Aorta (tissue), 5 donors: ENCODE data around the gene NKAIN2. TPM values are rescaled to one million over a fixed set of nuclear protein-coding genes. Genes with fewer than 3 reads are reported as not detected.

Source experiments
- ATAC-seq: fragments of 200-7000 bp; cut with Tn5 transposase; one replicate; pipeline ENCODE4 v1.9.1; 2022; ENCODE audit warnings: moderate library complexity; ENCODE audit not compliant: low FRiP score
- DNase-seq, 2 donors: peaks; one replicate each; pipeline ENCODE4 v3.0.0-alpha.2; 2020
- H3K27ac ChIP-seq, 2 donors: one replicate each; pipeline ENCODE4 v1.5.1; 2013; ENCODE audit warnings: low read length in 2 of 2, mild to moderate bottlenecking in 2 of 2, moderate library complexity in 2 of 2, control low read depth in 1 of 2, inconsistent platforms in 1 of 2, low read depth in 1 of 2
- H3K27me3 ChIP-seq, 2 donors: one replicate each; pipeline ENCODE4 v1.6.1; 2013; ENCODE audit warnings: control low read depth in 1 of 2, low read length in 1 of 2, mild to moderate bottlenecking in 1 of 2, moderate library complexity in 1 of 2; ENCODE audit not compliant: insufficient read depth in 2 of 2, control insufficient read depth in 1 of 2
- H3K36me3 ChIP-seq, 2 donors: one replicate each; pipeline ENCODE4 v1.6.1; 2013; ENCODE audit warnings: control low read depth in 1 of 2, low read length in 1 of 2, mild to moderate bottlenecking in 1 of 2; ENCODE audit not compliant: insufficient read depth in 2 of 2, control insufficient read depth in 1 of 2
- H3K4me1 ChIP-seq, 2 donors: one replicate each; pipeline ENCODE4 v1.6.1; 2013; ENCODE audit warnings: low read length in 2 of 2, control low read depth in 1 of 2, mild to moderate bottlenecking in 1 of 2, moderate library complexity in 1 of 2; ENCODE audit not compliant: insufficient read depth in 2 of 2, control insufficient read depth in 1 of 2
- H3K4me3 ChIP-seq, 2 donors: one replicate each; pipeline ENCODE4 v1.5.1; 2013; ENCODE audit warnings: low read length in 2 of 2, control low read depth in 1 of 2, mild to moderate bottlenecking in 1 of 2
- H3K9me3 ChIP-seq: one replicate; pipeline ENCODE4 v1.6.1; 2013; ENCODE audit warnings: mild to moderate bottlenecking, low read length; ENCODE audit not compliant: control insufficient read depth
- WGBS, 2 donors: extraction: QIAGEN DNeasy Blood & Tissue Kit; methylation state at CpG; one replicate each; pipeline ENCODE4 v1.1.7; 2013; 5-methylcytosine and 5-hydroxymethylcytosine counted together
- intact Hi-C, 2 donors: fragments of 100-400 bp; cut with DNase I; formaldehyde crosslinking; loops; one replicate each; pipeline versions ENCODE4 v1.14.2 to v1.15.0; 2022
- polyA plus RNA-seq, 2 donors: library from polyadenylated mRNA; stranded (reverse); fragments of 200-250 nt; gene quantifications; one replicate each; pipeline ENCODE4 v1.2.3, GENCODE V29; 2013
- total RNA-seq, 2 donors: library from RNA; stranded (reverse); fragmentation: NEBNext Ultra II Directional; extraction: Animal tissue kit (Norgen Biotek cat#: 25700); gene quantifications; one replicate each; pipeline ENCODE4 v1.2.1, GENCODE V29; 2021
- donor health status: healthy with polysubstance abuse.
- donor health status: Bipolar disorder and iron deficiency.
- donor health status: DM: no; HTN: no; CAD: no.
- donor health status: DM: no; HTN: no; CAD: no.
- donor health status: DM: yes; HTN: yes; CAD: no.

NKAIN2 gene
- total and polyA plus RNA-seq, 4 donors: 1.4 to 1.9 TPM; not detected in 2

DNA sequence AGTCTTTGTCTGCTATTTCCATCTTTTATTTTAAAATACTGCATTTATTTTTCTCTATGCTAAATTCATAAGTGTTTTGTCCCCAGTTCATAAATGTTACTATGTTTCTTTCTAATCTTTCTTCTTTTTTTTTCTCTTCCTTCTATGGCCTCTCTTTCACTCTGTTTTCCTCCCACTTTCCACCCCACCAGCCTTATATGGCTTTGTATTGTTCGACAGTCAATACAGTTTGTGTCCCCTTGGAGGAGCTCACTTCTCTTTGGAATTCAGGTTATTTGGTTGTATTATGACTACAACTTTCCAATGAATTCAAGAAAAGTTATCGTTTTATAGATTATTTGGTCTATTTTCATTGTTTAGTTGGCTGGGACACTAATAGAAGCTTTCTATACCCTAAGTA is 393.5 kb downstream of the NKAIN2 start:
- WGBS, 2 donors: 88 to 91% methylated on average over 2 of the region's 2 CpGs
- no peak for ATAC-seq
- DNase-seq: no peak
- no peaks in the 10 kb centered on the region for H3K36me3 ChIP-seq
- no peak overlapping the region for H3K4me3 ChIP-seq
- no peaks in the 10 kb centered on the region for H3K4me1 ChIP-seq
- H3K27me3 ChIP-seq: no peaks in the 10 kb centered on the region
- no peak overlapping the region for H3K27ac ChIP-seq
- intact Hi-C loops: no loop called here
- H3K9me3 ChIP-seq: no peaks in the 10 kb centered on the region

DNA sequence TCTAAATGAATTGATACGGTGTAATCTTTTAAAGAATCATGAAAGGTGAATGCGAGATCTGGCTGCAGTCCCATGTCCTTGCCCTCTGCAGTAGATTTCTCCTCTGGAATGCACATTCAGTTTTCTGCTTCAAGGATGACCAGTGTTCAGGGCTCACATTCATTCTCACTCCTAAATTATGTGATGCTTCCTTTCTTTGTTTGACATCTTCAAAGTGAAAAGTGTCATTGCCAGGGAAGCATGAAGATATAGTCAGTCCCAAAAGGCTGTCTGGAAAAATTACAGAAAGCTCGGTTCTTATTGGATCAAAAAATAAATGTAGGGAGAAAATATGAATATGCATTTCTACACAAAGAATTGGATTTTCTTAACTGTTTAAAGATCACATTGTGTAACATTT is 395.6 kb downstream of the NKAIN2 start:
- no peaks in the 10 kb centered on the region for H3K27me3 ChIP-seq
- no peak for DNase-seq
- 11 to 19% methylated on average over 3 of the region's 3 CpGs for WGBS, 2 donors
- H3K9me3 ChIP-seq: no peaks in the 10 kb centered on the region
- no peak for ATAC-seq
- no peaks in the 10 kb centered on the region for H3K36me3 ChIP-seq
- H3K4me3 ChIP-seq: no peak overlapping the region
- H3K27ac ChIP-seq: no peak overlapping the region
- intact Hi-C loops: no loop called here
- H3K4me1 ChIP-seq: no peaks in the 10 kb centered on the region

DNA sequence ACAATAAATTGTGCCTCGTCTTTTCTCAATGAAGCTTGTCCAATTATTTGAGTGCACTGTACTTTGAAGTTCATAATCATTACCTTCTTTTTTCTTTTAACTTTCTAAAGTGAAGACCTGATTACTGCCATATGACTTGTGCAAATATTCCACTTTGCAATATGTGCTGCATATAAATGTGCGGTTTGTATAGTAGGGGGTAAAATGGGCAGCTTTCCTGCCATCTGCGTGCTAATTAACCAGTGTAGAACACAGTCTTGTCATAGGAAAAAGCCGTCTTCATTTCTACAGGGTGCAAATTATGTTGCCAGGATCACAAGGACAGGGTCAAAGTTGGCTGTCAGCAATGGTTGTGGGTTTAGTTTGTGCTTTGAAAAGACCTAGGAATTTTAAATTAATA is 397.0 kb downstream of the NKAIN2 start:
- Histone ChIP-seq H3K36me3 (no peaks in the 10 kb centered on the region), H3K4me3 (no peak overlapping the region), H3K27ac (no peak overlapping the region), H3K27me3 (no peaks in the 10 kb centered on the region), H3K9me3 (no peaks in the 10 kb centered on the region), H3K4me1 (no peaks in the 10 kb centered on the region)
- intact Hi-C loops: no loop called here
- no peak for ATAC-seq
- 94 to 96% methylated on average over 4 of the region's 4 CpGs for WGBS, 2 donors
- DNase-seq: no peak

DNA sequence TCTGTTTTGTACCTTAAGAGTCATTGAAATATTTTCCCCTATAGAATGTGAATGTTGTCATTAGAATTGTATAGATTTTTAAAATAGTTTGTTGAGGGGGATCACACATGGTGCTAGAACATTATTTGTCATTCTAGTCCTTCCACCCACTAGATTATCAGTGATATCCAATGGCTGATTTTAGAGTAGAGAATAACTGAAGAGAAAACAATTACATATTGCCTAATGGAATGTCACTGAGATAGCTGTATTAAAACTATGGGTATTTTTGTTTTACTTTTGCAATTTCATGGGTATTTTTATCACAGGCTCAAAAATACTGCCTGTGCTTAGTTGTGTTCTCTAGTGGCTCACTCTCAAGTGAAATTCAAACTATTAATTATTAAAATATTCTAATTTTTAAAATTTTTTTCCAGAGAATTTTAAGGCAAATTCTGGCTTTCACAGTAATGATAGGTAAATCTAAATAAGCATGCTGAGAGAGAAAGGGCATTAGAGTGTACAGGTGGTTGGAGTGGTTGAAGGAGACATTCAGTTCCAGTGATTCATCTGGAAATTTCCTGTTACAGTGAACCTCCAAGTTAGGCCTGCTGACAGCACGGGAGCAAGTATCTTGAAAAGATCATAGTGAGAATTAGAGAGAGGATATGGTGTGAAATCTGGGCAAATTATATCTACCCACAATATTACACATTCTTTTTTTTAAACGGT is 399.6 kb downstream of the NKAIN2 start:
- Histone ChIP-seq H3K36me3 (no peaks in the 10 kb centered on the region), H3K9me3 (no peaks in the 10 kb centered on the region), H3K27ac (no peak overlapping the region), H3K4me3 (no peak overlapping the region), H3K4me1 (no peaks in the 10 kb centered on the region), H3K27me3 (no peaks in the 10 kb centered on the region)
- DNase-seq (no peak), ATAC-seq (no peak)
- intact Hi-C loops: no loop called here
- 15 to 22% methylated on average over 2 of the region's 2 CpGs for WGBS, 2 donors

DNA sequence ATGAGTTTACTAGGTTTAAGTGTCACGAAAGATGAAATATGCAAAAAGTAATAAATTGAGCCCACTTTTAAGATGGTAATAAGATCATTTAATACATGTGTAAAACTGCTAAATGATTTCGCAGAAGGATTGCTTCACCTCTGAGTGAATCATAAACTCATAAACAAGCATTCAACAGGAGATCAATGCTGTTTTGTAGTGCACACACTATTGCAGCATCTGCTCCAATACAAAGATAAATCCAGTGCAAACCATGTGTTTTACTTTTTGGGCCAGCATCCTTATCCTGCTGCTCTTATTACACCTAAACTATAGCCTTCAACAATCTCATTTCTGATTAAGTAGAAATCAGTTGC is 400.1 kb downstream of the NKAIN2 start:
- no peaks in the 10 kb centered on the region for H3K9me3 ChIP-seq
- H3K36me3 ChIP-seq: no peaks in the 10 kb centered on the region
- H3K4me1 ChIP-seq: no peaks in the 10 kb centered on the region
- H3K27me3 ChIP-seq: no peaks in the 10 kb centered on the region
- H3K27ac ChIP-seq: no peak overlapping the region
- ATAC-seq (no peak), DNase-seq (no peak)
- WGBS, 2 donors: 47 to 50% methylated on average over 2 of the region's 2 CpGs
- intact Hi-C loops: no loop called here
- no peak overlapping the region for H3K4me3 ChIP-seq

DNA sequence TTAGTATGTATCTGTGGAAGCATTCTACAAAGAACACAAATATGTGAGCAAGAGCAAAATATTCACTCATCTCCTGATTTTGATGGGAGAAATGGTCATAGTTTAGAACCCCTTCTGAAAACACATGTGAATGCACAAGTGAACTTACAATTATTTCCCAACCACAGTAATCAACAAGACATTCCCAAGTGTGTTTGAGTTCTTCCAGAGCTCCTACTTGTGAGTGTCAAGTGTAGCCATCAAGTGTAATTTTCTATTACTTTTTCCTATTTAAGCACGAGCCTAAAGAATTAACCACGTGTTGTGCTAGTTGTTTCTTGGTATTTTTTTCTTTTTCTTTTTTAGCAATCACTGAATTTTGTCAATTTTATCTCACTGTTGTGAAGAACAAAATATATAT is 402.3 kb downstream of the NKAIN2 start:
- 79 to 85% methylated on average over 2 of the region's 2 CpGs for WGBS, 2 donors
- intact Hi-C loops: no loop called here
- no peak for ATAC-seq

DNA sequence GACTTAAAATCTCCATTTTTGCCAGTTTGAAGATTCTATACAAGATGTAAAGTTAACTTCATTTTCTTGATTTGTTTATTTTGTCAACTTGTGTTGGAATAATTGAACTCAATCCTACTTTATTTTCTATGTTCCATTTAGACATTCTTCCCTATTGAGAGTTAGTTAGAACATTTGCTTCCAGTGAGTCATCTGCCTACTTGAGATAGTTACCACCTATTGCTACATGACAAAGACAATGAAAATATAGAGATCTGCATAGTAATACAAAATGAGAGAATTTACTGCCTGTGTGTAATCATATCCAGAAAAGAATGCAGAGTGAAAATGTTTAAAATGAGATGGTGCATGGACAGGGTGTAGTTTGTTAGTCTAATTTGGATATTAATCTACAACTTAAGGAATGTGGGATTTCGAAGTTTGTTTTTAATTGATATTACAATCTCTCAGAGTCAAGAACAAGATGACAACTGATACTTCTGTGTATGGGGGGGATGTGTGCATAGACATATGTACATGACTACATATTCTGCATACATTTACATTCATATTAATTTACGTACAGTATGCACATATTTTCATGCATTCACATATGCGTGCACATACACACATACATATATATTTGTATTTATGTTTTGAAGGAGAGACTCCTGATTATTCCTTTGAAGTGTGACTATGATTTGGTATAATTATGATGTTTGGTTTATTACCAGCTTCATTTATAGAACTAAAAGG is 420.1 kb downstream of the NKAIN2 start:
- intact Hi-C loops: no loop called here
- ATAC-seq (no peak), DNase-seq (no peak)
- H3K4me3 ChIP-seq: no peak overlapping the region
- no peak overlapping the region for H3K27ac ChIP-seq
- H3K9me3 ChIP-seq: no peaks in the 10 kb centered on the region
- H3K27me3 ChIP-seq: no peaks in the 10 kb centered on the region
- H3K36me3 ChIP-seq: no peaks in the 10 kb centered on the region
- H3K4me1 ChIP-seq: no peaks in the 10 kb centered on the region
- 79 to 85% methylated on average over 3 of the region's 3 CpGs for WGBS, 2 donors

More for the DNA sequence above, 402.3 kb downstream of the NKAIN2 start:
- Histone ChIP-seq H3K4me1 (no peaks in the 10 kb centered on the region), H3K27ac (no peak overlapping the region), H3K9me3 (no peaks in the 10 kb centered on the region), H3K36me3 (no peaks in the 10 kb centered on the region), H3K4me3 (no peak overlapping the region), H3K27me3 (no peaks in the 10 kb centered on the region)
- DNase-seq: no peak

DNA sequence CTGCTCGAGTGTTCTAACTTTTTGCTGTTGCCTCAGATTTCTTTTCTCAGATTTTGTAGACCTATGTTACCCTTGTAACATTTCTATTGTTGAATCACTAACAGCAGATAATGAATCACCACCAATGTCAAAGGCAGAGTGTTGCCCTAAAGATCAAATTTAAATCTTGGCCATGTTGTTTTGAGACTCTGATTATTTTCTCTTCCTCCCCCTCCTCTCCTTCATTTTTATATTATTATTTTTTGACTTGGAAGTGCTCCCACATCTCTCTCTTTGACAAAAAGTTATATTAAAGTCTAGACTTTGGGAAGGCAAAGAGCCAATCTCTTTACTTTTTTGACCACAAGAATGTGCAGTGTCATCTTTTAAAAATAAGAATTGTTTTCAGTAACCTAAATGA is 422.7 kb downstream of the NKAIN2 start:
- DNase-seq: no peak
- WGBS, 2 donors: 3 to 9% methylated on average over 1 of the region's 1 CpG
- no peaks in the 10 kb centered on the region for H3K36me3 ChIP-seq
- no peak overlapping the region for H3K27ac ChIP-seq
- no peaks in the 10 kb centered on the region for H3K4me1 ChIP-seq
- no peak overlapping the region for H3K4me3 ChIP-seq
- ATAC-seq: no peak
- H3K9me3 ChIP-seq: no peaks in the 10 kb centered on the region
- H3K27me3 ChIP-seq: no peaks in the 10 kb centered on the region
- intact Hi-C loops: no loop called here

DNA sequence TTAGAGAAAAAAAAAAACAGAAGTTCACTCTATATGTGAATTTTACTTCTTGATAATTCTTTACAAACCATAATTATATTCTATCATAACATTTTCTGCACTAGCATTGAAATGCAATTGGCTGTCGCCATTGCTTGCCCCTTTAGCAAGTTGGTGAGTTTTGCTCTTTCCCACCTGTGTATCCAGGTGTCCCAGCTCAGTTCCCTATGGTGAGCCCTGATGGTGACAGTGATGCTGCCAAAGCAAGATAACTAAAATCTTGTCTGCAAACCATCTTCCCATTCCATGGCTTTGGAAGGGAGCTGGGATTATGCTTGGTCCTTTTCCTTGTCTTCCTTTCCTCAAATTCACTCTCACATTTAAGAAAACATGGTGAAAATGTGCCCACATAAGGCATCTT is 429.6 kb downstream of the NKAIN2 start:
- intact Hi-C loops: no loop called here
- no peak for ATAC-seq
- no peaks in the 10 kb centered on the region for H3K27me3 ChIP-seq

More for the DNA sequence above, 429.6 kb downstream of the NKAIN2 start:
- WGBS, 2 donors: 95 to 98% methylated on average over 1 of the region's 1 CpG
- H3K9me3 ChIP-seq: no peaks in the 10 kb centered on the region
- no peak overlapping the region for H3K4me3 ChIP-seq
- H3K4me1 ChIP-seq: no peaks in the 10 kb centered on the region
- no peaks in the 10 kb centered on the region for H3K36me3 ChIP-seq
- H3K27ac ChIP-seq: no peak overlapping the region
- no peak for DNase-seq
